ENCODE data around the gene LGALS4. TPM values are rescaled to one million over a fixed set of nuclear protein-coding genes. Genes with fewer than 3 reads are reported as not detected.

LGALS4 gene
- total RNA-seq, 1 donor from 2014 or later: 0.46 TPM

DNA sequence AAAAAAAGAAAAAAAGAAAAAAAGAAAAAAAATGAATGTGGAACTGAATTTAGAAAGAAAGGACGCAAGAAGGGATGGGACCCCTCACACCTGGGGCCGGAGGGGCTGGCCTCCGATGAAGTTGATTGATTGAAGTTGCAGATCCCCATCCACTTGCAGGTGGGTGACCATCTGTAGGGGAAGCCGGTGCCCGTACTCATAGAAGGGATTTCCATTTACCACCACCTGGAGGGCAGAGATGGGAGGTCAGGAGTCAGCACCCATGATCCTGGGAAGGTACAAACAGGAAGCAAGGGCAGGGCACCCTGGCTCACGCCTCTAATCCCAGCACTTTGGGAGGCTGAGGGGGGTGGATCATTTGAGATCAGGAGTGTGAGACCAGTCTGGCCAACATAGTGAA, 6.4 kb downstream of the LGALS4 start:
- no peak for TF ChIP-seq CTCF (IDR thresholded peaks at IDR 0.05; ENCODE audit: unreplicated experiment)
- peaks cover 5% of the 10 kb centered on the region for H3K36me3 Mint-ChIP-seq (ENCODE audit: low read depth, unreplicated experiment)

DNA sequence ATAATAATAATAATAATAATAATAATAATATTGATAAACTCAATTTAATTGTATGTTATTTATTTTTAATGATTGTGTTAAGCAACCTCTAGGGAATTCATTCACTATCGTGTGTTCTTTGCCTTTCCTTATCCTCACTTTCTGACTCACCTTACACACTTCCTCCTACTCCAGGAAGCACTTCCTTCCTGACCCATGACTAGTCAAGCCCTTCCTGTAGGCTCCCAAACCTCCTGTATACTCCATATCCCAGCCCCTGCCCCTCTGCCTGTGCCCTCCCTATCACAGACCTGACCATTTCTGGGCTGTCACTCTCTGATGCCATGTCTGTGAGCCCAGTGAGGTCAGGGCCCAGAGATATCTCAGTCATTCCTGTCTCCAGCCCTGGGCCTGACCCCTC, 7.6 kb downstream of the LGALS4 start:
- Mint-ChIP-seq H3K27ac (ENCODE audit: unreplicated experiment) (peak overlapping the region; percentile 68), H3K36me3 (ENCODE audit: low read depth, unreplicated experiment) (peaks cover 5% of the 10 kb centered on the region), H3K4me1 (ENCODE audit: unreplicated experiment) (peaks cover 11% of the 10 kb centered on the region), H3K27me3 (ENCODE audit: unreplicated experiment) (peaks cover 2% of the 10 kb centered on the region), H3K4me3 (ENCODE audit: unreplicated experiment) (no peak overlapping the region), H3K9me3 (ENCODE audit: unreplicated experiment) (no peaks in the 10 kb centered on the region)
- DNase-seq (ENCODE audit: low spot score): no peak
- no peak for TF ChIP-seq CTCF (IDR thresholded peaks at IDR 0.05; ENCODE audit: unreplicated experiment)

More for the DNA sequence above, 6.4 kb downstream of the LGALS4 start:
- DNase-seq (ENCODE audit: low spot score): no peak
- H3K27ac Mint-ChIP-seq (ENCODE audit: unreplicated experiment): no peak overlapping the region
- H3K27me3 Mint-ChIP-seq (ENCODE audit: unreplicated experiment): peaks cover 2% of the 10 kb centered on the region
- H3K4me3 Mint-ChIP-seq (ENCODE audit: unreplicated experiment): no peak overlapping the region
- peaks cover 11% of the 10 kb centered on the region for H3K4me1 Mint-ChIP-seq (ENCODE audit: unreplicated experiment)
- H3K9me3 Mint-ChIP-seq (ENCODE audit: unreplicated experiment): no peaks in the 10 kb centered on the region

- no peak for TF ChIP-seq CTCF (IDR thresholded peaks at IDR 0.05; ENCODE audit: unreplicated experiment)
- H3K4me1 Mint-ChIP-seq (ENCODE audit: unreplicated experiment): peaks cover 11% of the 10 kb centered on the region
- H3K27ac Mint-ChIP-seq (ENCODE audit: unreplicated experiment): no peak overlapping the region
- no peak for DNase-seq (ENCODE audit: low spot score)
- no peaks in the 10 kb centered on the region for H3K27me3 Mint-ChIP-seq (ENCODE audit: unreplicated experiment)
- no peaks in the 10 kb centered on the region for H3K9me3 Mint-ChIP-seq (ENCODE audit: unreplicated experiment)
- peaks cover 9% of the 10 kb centered on the region for H3K36me3 Mint-ChIP-seq (ENCODE audit: low read depth, unreplicated experiment)
- no peak overlapping the region for H3K4me3 Mint-ChIP-seq (ENCODE audit: unreplicated experiment)
These were observed 9.2 kb downstream of the LGALS4 start for GRCh38 chr19:38803543-38803942.

GRCh38 chr19:38801359-38802095, 11.2 kb downstream of the LGALS4 start:
- no peaks in the 10 kb centered on the region for H3K9me3 Mint-ChIP-seq (ENCODE audit: unreplicated experiment)
- no peak overlapping the region for H3K4me3 Mint-ChIP-seq (ENCODE audit: unreplicated experiment)
- peaks cover 6% of the 10 kb centered on the region for H3K4me1 Mint-ChIP-seq (ENCODE audit: unreplicated experiment)
- TF ChIP-seq CTCF (IDR thresholded peaks at IDR 0.05; ENCODE audit: unreplicated experiment): no peak
- peaks cover 9% of the 10 kb centered on the region for H3K36me3 Mint-ChIP-seq (ENCODE audit: low read depth, unreplicated experiment)
- H3K27ac Mint-ChIP-seq (ENCODE audit: unreplicated experiment): no peak overlapping the region
- no peak for DNase-seq (ENCODE audit: low spot score)
- no peaks in the 10 kb centered on the region for H3K27me3 Mint-ChIP-seq (ENCODE audit: unreplicated experiment)

DNA sequence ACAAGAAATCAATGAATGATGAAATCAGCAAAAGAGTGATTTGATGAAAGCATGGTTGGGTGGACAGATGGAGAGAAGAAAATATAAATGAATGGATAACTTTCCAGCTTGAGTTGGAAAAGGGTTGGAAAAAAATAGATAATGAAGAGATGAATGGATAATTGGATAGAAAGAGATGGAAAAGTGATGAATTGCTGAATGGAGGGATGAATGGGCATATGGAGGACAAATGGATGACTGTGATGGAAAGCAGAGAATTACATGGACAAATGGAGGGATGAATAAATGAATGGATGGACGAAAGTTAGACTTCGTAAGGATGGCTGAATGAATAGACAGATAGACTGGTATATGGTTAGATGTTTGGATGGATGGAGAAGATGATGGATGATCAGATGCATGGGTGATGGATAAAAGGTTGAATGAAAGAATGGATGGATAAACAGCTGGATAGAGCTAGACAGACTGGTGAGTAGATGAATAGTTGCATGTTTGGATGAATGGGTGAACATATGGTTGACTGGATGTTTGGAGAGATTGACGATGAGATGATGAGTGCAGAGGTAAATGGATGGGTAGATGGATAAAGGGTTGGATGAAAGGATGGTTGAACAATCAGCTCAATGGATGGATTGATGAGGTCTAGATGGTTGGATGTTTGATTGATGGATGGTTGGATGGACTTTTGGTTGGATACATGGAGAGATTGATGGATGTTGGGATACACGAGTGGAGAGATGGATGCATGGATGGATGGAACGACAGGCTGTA, 12.0 kb downstream of the LGALS4 start:
- Mint-ChIP-seq H3K4me3 (ENCODE audit: unreplicated experiment) (no peak overlapping the region), H3K9me3 (ENCODE audit: unreplicated experiment) (no peaks in the 10 kb centered on the region), H3K36me3 (ENCODE audit: low read depth, unreplicated experiment) (peaks cover 9% of the 10 kb centered on the region), H3K27ac (ENCODE audit: unreplicated experiment) (no peak overlapping the region), H3K4me1 (ENCODE audit: unreplicated experiment) (peaks cover 6% of the 10 kb centered on the region), H3K27me3 (ENCODE audit: unreplicated experiment) (no peaks in the 10 kb centered on the region)
- no peak for DNase-seq (ENCODE audit: low spot score)
- no peak for TF ChIP-seq CTCF (IDR thresholded peaks at IDR 0.05; ENCODE audit: unreplicated experiment)

All from endothelial cell (in vitro differentiated cells).